LNCAP (cell line): ENCODE measurements around the gene MCTP1.

Experiments
- CTCF ChIP-seq: fragments of 450-650 bp; IDR thresholded peaks from 2 replicates; pipeline ENCODE4 v1.5.1; 2017; ENCODE audit warnings: mild to moderate bottlenecking

MCTP1 gene

DNA sequence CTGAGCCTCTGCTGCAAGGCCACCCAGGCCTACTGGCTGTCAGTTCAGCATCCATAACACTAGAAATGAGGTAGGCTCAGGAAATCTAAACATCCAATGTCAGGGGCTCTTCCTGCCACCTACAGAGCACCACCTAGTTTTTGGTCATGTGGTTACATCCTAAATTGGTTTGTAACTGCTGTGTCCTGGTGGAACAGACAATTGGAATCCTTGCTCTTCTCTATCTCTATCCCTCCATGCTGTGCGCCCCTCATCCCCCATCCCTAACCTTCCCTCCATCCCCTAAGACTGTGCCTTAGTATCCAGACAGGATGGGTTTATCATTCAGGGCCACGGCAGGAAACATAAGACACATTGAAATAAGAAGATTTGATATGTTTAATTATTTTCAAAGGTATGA is 11.4 kb upstream of the MCTP1 start:
- no peak for TF ChIP-seq CTCF

DNA sequence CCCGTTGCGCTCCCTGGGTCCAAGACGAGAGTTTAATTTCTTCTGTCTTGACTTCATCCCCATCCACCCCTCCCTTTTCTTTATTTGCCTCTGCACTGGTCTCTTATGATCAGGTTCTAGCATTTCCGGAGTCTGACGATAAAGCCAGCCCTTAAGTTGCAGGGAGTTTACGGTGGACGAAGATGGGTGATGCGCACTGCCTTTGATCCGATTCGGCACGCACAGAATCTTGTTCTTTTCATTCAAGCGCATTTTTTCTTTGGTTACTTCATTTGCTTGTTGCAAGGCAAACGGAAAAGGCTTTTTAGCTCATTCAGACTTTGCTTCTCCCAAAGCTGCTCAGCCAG is 488 bp upstream of the MCTP1 start:
- TF ChIP-seq CTCF, result no peak

DNA sequence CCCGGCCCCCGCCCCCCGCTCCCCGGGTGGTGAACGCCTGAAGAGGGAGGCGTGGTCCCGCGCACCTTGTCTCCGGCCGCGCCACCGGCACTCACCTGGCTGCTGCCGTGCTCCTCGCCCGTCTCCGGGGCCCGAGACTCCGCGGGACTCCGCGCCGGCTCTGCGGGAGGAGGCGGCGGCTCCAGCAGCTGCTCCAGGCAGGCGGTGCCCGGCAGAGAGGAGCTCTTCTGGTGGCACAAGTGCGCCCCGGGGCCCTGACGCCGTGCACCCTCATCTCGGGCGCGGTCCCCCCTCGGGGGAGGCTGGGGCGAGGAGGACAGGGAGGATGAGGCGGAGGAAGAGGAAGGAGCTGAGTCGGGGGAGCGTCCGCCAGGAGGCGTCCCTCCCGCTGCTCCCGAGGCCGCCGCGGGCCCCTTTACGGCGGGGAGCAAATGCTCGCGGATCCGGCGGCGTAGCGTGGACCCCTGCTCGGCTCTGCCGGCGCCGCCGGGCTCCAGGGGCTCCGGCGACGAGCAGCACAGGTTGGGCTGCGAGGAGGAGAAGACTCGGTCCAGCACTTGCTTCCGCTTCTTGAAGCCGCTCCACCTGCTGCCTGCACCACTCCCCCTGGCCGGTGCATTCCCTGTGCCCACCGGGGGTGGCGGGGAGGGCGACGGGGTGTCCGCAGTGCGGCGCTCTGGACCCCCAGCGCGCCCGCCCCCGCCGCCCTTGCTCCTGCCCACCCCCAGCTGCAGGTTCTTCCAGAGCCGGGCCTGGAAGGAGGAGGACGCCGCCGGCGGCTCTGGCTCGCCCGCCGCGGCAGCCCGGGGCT is 928 bp downstream of the MCTP1 start:
- peak; percentile 74 for TF ChIP-seq CTCF

GRCh38 chr5:95283022-95283615 is 1.8 kb downstream of the MCTP1 start:
- TF ChIP-seq CTCF, result no peak

DNA sequence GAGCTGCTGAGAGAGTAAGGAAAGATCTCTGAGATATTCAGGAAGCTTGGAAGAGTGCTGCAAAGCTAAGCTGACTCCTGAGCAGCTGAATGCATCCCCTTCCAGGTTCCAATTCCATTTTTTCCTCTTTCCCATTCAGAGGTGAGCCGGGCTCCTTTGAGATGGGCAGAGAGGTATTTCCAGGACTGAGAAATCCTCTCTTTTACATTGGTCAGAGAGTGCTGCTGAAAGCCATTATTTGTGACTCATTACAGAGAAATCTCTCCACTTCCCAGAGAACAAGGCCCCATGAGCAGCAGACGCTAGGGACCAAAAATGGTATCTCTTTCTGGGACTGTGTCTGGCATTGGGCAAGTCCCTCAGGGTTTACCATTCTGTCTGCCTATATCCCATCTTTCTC is 3.7 kb downstream of the MCTP1 start:
- no peak for TF ChIP-seq CTCF

DNA sequence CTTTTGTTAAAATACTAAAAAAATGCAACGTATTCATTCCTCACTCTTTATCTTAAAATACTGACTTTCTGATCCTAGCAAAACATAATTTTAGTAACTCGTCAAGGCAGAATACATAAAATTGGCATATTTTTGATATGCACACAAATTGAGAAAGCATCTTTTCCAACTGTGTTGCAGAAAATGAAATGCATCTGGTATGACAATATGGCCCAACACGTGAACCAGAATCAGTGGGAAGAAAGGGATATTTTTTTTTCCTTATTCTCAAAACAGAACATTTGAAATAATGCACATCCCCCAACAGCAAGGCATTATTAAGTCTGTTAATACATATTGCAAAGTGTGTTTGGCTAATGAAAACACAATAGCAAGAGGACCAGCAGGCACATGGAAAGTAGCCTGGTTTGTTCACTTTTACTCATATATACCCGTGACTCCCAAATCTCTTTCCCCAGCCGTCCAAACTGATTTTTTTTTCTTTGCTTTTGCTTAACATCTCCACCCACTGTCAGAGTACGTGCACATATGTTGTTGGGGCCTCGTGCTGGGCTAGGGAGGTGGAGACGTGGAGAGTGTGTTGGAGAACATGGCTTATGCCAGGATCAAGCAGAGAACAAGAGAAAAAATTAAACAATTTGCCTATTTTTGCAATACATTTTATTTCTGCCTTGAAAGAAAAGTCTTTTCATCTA is 4.3 kb downstream of the MCTP1 start:
- TF ChIP-seq CTCF, result no peak

DNA sequence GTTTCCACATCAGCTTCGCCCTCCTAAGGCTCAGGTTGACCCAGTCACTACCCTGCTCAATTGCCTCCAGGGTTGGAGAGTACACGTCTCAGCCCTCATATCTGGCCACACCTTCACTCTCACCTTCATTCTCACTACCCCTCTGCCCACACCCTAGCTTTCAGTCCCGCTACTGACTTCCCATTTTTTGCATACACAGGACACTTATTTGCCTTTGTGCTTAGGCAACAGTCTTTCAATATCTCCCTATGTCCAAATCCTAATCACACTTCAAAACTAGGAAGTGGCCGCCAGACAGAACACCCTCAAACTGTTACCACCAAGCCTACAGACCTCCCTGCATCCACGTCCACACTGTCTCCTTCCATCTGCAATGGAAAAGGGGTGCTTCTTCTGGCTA is 10.9 kb downstream of the MCTP1 start:
- TF ChIP-seq CTCF, result no peak
